Neutrophil (primary cell): ENCODE measurements around the gene UFSP2.

Experiments
- H3K27ac ChIP-seq: fragments of 200-600 bp; sonication (generic); 2 replicates; pipeline ENCODE4 v1.5.1; 2016; ENCODE audit warnings: mild to moderate bottlenecking, moderate library complexity
- H3K27me3 ChIP-seq: fragments of 200-600 bp; sonication (generic); 2 replicates; pipeline ENCODE4 v1.6.0; 2016; ENCODE audit warnings: mild to moderate bottlenecking
- H3K36me3 ChIP-seq: fragments of 200-600 bp; sonication (generic); 2 replicates; pipeline ENCODE4 v1.5.1; 2017
- H3K4me1 ChIP-seq, 2 experiments: fragments of 200-600 bp in 1 of 2; sonication (generic) in 1 of 2; 1 replicate in 1 of 2; 2 replicates in 1 of 2; pipeline versions ENCODE4 v1.5.1 to v1.6.1; 2013 to 2016; ENCODE audit warnings: low read depth in 1 of 2, low read length in 1 of 2, mild to moderate bottlenecking in 1 of 2, moderate library complexity in 1 of 2; ENCODE audit not compliant: control insufficient read depth in 1 of 2, insufficient read depth in 1 of 2
- H3K4me3 ChIP-seq, 2 experiments: fragments of 200-600 bp in 1 of 2; sonication (generic) in 1 of 2; 1 replicate in 1 of 2; 2 replicates in 1 of 2; pipeline ENCODE4 v1.5.1; 2013 to 2016; ENCODE audit warnings: low read depth in 1 of 2, low read length in 1 of 2, mild to moderate bottlenecking in 1 of 2, moderate library complexity in 1 of 2
- H3K9me3 ChIP-seq: fragments of 200-600 bp; sonication (generic); 2 replicates; pipeline ENCODE4 v1.5.1; 2016
- TF ChIP-seq, protein P1 (sequence below): fragments of 200-600 bp; sonication (generic); IDR thresholded peaks from 2 replicates; pipeline ENCODE4 v1.5.1; 2016; ENCODE audit warnings: antibody characterized with exemption

The UFSP2 gene

GRCh38 chr4:185351691-185352090, 74.1 kb downstream of the UFSP2 start:
- H3K27me3 ChIP-seq: peaks cover 22% of the 10 kb centered on the region
- no peaks in the 10 kb centered on the region for H3K9me3 ChIP-seq
- H3K27ac ChIP-seq: no peak overlapping the region
- H3K4me3 ChIP-seq: no peak overlapping the region
- TF ChIP-seq, protein P1, sequence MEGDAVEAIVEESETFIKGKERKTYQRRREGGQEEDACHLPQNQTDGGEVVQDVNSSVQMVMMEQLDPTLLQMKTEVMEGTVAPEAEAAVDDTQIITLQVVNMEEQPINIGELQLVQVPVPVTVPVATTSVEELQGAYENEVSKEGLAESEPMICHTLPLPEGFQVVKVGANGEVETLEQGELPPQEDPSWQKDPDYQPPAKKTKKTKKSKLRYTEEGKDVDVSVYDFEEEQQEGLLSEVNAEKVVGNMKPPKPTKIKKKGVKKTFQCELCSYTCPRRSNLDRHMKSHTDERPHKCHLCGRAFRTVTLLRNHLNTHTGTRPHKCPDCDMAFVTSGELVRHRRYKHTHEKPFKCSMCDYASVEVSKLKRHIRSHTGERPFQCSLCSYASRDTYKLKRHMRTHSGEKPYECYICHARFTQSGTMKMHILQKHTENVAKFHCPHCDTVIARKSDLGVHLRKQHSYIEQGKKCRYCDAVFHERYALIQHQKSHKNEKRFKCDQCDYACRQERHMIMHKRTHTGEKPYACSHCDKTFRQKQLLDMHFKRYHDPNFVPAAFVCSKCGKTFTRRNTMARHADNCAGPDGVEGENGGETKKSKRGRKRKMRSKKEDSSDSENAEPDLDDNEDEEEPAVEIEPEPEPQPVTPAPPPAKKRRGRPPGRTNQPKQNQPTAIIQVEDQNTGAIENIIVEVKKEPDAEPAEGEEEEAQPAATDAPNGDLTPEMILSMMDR: no peak
- H3K4me1 ChIP-seq: no peaks in the 10 kb centered on the region
- no peaks in the 10 kb centered on the region for H3K36me3 ChIP-seq
